Body of pancreas (tissue), 4 donors: ENCODE data around the gene CCDC34. TPM values are rescaled to one million over a fixed set of nuclear protein-coding genes. Genes with fewer than 3 reads are reported as not detected.

Experiments used
- ATAC-seq: fragments of 150-250 bp; one replicate; pipeline ENCODE4 v1.9.1; 2016
- DNase-seq, 4 donors: peaks; one replicate each; pipeline ENCODE4 v3.0.0-alpha.2; 2019
- H3K27ac ChIP-seq, 4 donors: fragments of 200-600 bp; sonication (generic); 1 replicate in 3 of 4; 2 replicates in 1 of 4; pipeline versions ENCODE4 v1.5.1 to v1.6.1; 2016 to 2019; ENCODE audit warnings: mild to moderate bottlenecking in 1 of 4, mixed read lengths in 1 of 4, moderate library complexity in 1 of 4
- H3K27me3 ChIP-seq, 2 donors: fragments of 200-600 bp; sonication (generic); one replicate each; pipeline ENCODE4 v1.6.0; 2016; ENCODE audit warnings: mild to moderate bottlenecking in 1 of 2
- H3K36me3 ChIP-seq, 2 donors: fragments of 200-600 bp; sonication (generic); replicated peaks in 1 of 2; 2 replicates each; pipeline ENCODE4 v1.5.1; 2016; ENCODE audit warnings: low read depth in 2 of 2; ENCODE audit not compliant: insufficient read depth in 1 of 2
- H3K4me1 ChIP-seq: fragments of 200-600 bp; sonication (generic); one replicate; pipeline ENCODE4 v1.6.0; 2016
- H3K4me3 ChIP-seq, 2 donors: fragments of 200-600 bp; sonication (generic); 1 replicate in 1 of 2; 2 replicates in 1 of 2; pipeline ENCODE4 v1.5.1; 2016 to 2019
- H3K9me3 ChIP-seq, 3 donors: fragments of 200-600 bp; sonication (generic); 1 replicate in 2 of 3; 2 replicates in 1 of 3; pipeline ENCODE4 v1.5.1; 2016
- CTCF ChIP-seq, 7 experiments: fragments of 450-650 bp in 4 of 7; fragments of 200-600 bp in 3 of 7; sonication (generic) in 3 of 7; IDR thresholded peaks; one replicate each; pipeline ENCODE4 v1.5.1; 2016 to 2019; ENCODE audit warnings: antibody characterized with exemption in 7 of 7
- POLR2A ChIP-seq, 3 donors: fragments of 450-650 bp; IDR thresholded peaks; one replicate each; pipeline ENCODE4 v1.6.1; 2016; ENCODE audit warnings: antibody characterized with exemption in 3 of 3, mild to moderate bottlenecking in 2 of 3
- whole genome bisulfite sequencing, 2 donors: methylation state at CpG; one replicate each; pipeline ENCODE4 v1.1.5; 2017; 5-methylcytosine and 5-hydroxymethylcytosine counted together
- intact Hi-C: fragments of 100-400 bp; cut with DNase I; formaldehyde crosslinking; loops from one replicate; pipeline ENCODE4 v1.15.1; 2023
- total RNA-seq, 2 donors: library from RNA; depleted of rRNA; stranded (reverse); fragments of >200 nt; gene quantifications; one replicate each; pipeline ENCODE4 v1.1.0, GENCODE V29; 2016

Gene CCDC34
- total RNA-seq, 2 donors from 2014 or later = 3.6 to 5.9 TPM

- intact Hi-C loops = no loop called here
- no peak for TF ChIP-seq CTCF (IDR thresholded peaks at IDR 0.05)
- no peak for TF ChIP-seq POLR2A (IDR thresholded peaks at IDR 0.05)
- Histone ChIP-seq H3K4me3 (no peak overlapping the region), H3K4me1 (peaks cover 16% of the 10 kb centered on the region), H3K27me3 (no peaks in the 10 kb centered on the region), H3K9me3 (no peaks in the 10 kb centered on the region), H3K27ac (no peak overlapping the region), H3K36me3 (no peaks in the 10 kb centered on the region)
- 82 to 91% methylated on average over 2 of the region's 2 CpGs for WGBS, 2 donors
- DNase-seq (no peak), ATAC-seq (no peak)
Measured at GRCh38 chr11:27317751-27318150, 45.3 kb downstream of the CCDC34 start.

GRCh38 chr11:27315836-27316235, 47.2 kb downstream of the CCDC34 start:
- 94 to 97% methylated on average over 1 of the region's 1 CpG for WGBS, 2 donors
- intact Hi-C loops = no loop called here

GRCh38 chr11:27313157-27313821, 49.7 kb downstream of the CCDC34 start:
- ATAC-seq (no peak), DNase-seq (no peak)
- H3K4me3 ChIP-seq = no peak overlapping the region
- H3K27me3 ChIP-seq = no peaks in the 10 kb centered on the region
- H3K9me3 ChIP-seq = no peaks in the 10 kb centered on the region
- 55 to 59% methylated on average over 2 of the region's 2 CpGs for WGBS, 2 donors
- H3K27ac ChIP-seq = peak overlapping the region in 3 of 4 donors; percentile 14 to 44 (median 20)
- peaks cover 29% of the 10 kb centered on the region for H3K4me1 ChIP-seq
- intact Hi-C loops = no loop called here
- no peak for TF ChIP-seq POLR2A (IDR thresholded peaks at IDR 0.05)
- TF ChIP-seq CTCF (IDR thresholded peaks at IDR 0.05) = no peak
- H3K36me3 ChIP-seq = no peaks in the 10 kb centered on the region

More at GRCh38 chr11:27315836-27316235, 47.2 kb downstream of the CCDC34 start:
- Histone ChIP-seq H3K4me1 (peaks cover 33% of the 10 kb centered on the region), H3K36me3 (no peaks in the 10 kb centered on the region), H3K9me3 (no peaks in the 10 kb centered on the region), H3K27ac (no peak overlapping the region), H3K27me3 (no peaks in the 10 kb centered on the region), H3K4me3 (no peak overlapping the region)
- DNase-seq (no peak), ATAC-seq (no peak)
- TF ChIP-seq CTCF (IDR thresholded peaks at IDR 0.05) (no peak), POLR2A (IDR thresholded peaks at IDR 0.05) (no peak)

- peaks cover 29% of the 10 kb centered on the region for H3K4me1 ChIP-seq
- H3K27ac ChIP-seq = peak overlapping the region in 3 of 4 donors; percentile 15 to 44 (median 20)
- intact Hi-C loops = no loop called here
- TF ChIP-seq POLR2A (IDR thresholded peaks at IDR 0.05) (no peak), CTCF (IDR thresholded peaks at IDR 0.05) (no peak)
- no peaks in the 10 kb centered on the region for H3K36me3 ChIP-seq
- H3K27me3 ChIP-seq = no peaks in the 10 kb centered on the region
- no peaks in the 10 kb centered on the region for H3K9me3 ChIP-seq
- no peak overlapping the region for H3K4me3 ChIP-seq
- no peak for DNase-seq
- WGBS, 2 donors = 12 to 23% methylated on average over 2 of the region's 2 CpGs
- peak; percentile 92 for ATAC-seq
Measured at GRCh38 chr11:27312110-27312509, 50.9 kb downstream of the CCDC34 start.

- intact Hi-C loops = no loop called here
- H3K27ac ChIP-seq = no peak overlapping the region
- peaks cover 29% of the 10 kb centered on the region for H3K4me1 ChIP-seq
- H3K27me3 ChIP-seq = no peaks in the 10 kb centered on the region
- no peaks in the 10 kb centered on the region for H3K36me3 ChIP-seq
- DNase-seq (no peak), ATAC-seq (no peak)
- no peak overlapping the region for H3K4me3 ChIP-seq
- no peaks in the 10 kb centered on the region for H3K9me3 ChIP-seq
- TF ChIP-seq CTCF (IDR thresholded peaks at IDR 0.05) = no peak
Measured at GRCh38 chr11:27310707-27311106, 52.3 kb downstream of the CCDC34 start.
